ENCODE results near the gene CYTH1. TPM values are rescaled to one million over a fixed set of nuclear protein-coding genes. Genes with fewer than 3 reads are reported as not detected.

The CYTH1 gene
- total and polyA plus RNA-seq, 2 experiments from 2014 or later: 10.4 to 11.7 TPM

- in situ Hi-C loops (cut with MboI): loop anchor here (10.0 kb wide), 1 partner anchor 200 kb away; no protein-coding TSS in a partner anchor
- Histone ChIP-seq H3F3A (ENCODE audit: insufficient read depth) (no peaks in the 10 kb centered on the region; the same call in 1 of the 2 replicates), H3K4me1 (ENCODE audit: insufficient read depth) (peaks cover 4% of the 10 kb centered on the region; the same call in 1 of the 2 replicates), H3K27ac (no peak overlapping the region), H3K9me3 (ENCODE audit: low read depth) (no peaks in the 10 kb centered on the region), H3K4me3 (no peak overlapping the region), H3K36me3 (ENCODE audit: low read depth) (peaks cover 2% of the 10 kb centered on the region; the same call in 1 of the 2 replicates), H3K9me2 (ENCODE audit: insufficient read depth) (no peaks in the 10 kb centered on the region), H3K4me2 (ENCODE audit: unreplicated experiment) (no peak overlapping the region), H2AFZ (no peak overlapping the region), H4K20me1 (ENCODE audit: insufficient read depth) (no peaks in the 10 kb centered on the region), H3K27me3 (replicated peaks; ENCODE audit: insufficient read depth) (no peaks in the 10 kb centered on the region), H3K79me2 (ENCODE audit: insufficient read depth) (peaks cover 12% of the 10 kb centered on the region), H3K9ac (no peak overlapping the region)
- TF ChIP-seq EZH2 (IDR thresholded peaks at IDR 0.05; ENCODE audit: insufficient read depth, poor library complexity, severe bottlenecking): no peak
- TF ChIP-seq EZH2phosphoT487 (IDR thresholded peaks at IDR 0.05; ENCODE audit: insufficient read depth, low read depth): no peak
- 94 to 96% methylated on average over 4 of the region's 4 CpGs for WGBS, 2 experiments (ENCODE audit: low coverage in 1 of 2, low lambda C conversion rate in 2 of 2, missing lambda C conversion rate in 2 of 2)
- DNase-seq: no peak
Measured at GRCh38 chr17:78705071-78705470, 77.0 kb downstream of the CYTH1 start.

GRCh38 chr17:78704594-78704993, 77.5 kb downstream of the CYTH1 start:
- DNase-seq: no peak
- TF ChIP-seq EZH2phosphoT487 (IDR thresholded peaks at IDR 0.05; ENCODE audit: insufficient read depth, low read depth) (no peak), EZH2 (IDR thresholded peaks at IDR 0.05; ENCODE audit: insufficient read depth, poor library complexity, severe bottlenecking) (no peak)
- Histone ChIP-seq H3K36me3 (ENCODE audit: low read depth) (peaks cover 7% of the 10 kb centered on the region; the same call in 1 of the 2 replicates), H3K4me3 (no peak overlapping the region), H3K79me2 (ENCODE audit: insufficient read depth) (peaks cover 7% of the 10 kb centered on the region; the same call in 1 of the 2 replicates), H3K9me2 (ENCODE audit: insufficient read depth) (no peaks in the 10 kb centered on the region), H3K9ac (no peak overlapping the region), H2AFZ (no peak overlapping the region), H3K9me3 (ENCODE audit: low read depth) (no peaks in the 10 kb centered on the region), H3K27ac (no peak overlapping the region), H3K27me3 (replicated peaks; ENCODE audit: insufficient read depth) (no peaks in the 10 kb centered on the region), H3K4me1 (ENCODE audit: insufficient read depth) (peaks cover 4% of the 10 kb centered on the region; the same call in 1 of the 2 replicates), H3K4me2 (ENCODE audit: unreplicated experiment) (no peak overlapping the region), H3F3A (ENCODE audit: insufficient read depth) (no peaks in the 10 kb centered on the region; the same call in 1 of the 2 replicates), H4K20me1 (ENCODE audit: insufficient read depth) (no peaks in the 10 kb centered on the region)
- in situ Hi-C loops (cut with MboI): loop anchor here (10.0 kb wide), 1 partner anchor 200 kb away; no protein-coding TSS in a partner anchor
- 99 to 100% methylated on average over 3 of the region's 3 CpGs for WGBS, 2 experiments (ENCODE audit: low coverage in 1 of 2, low lambda C conversion rate in 2 of 2, missing lambda C conversion rate in 2 of 2)

GRCh38 chr17:78697554-78698343, 84.3 kb downstream of the CYTH1 start:
- Histone ChIP-seq H3F3A (ENCODE audit: insufficient read depth) (peaks cover 12% of the 10 kb centered on the region), H3K4me2 (ENCODE audit: unreplicated experiment) (peak overlapping the region; percentile 44), H3K9me3 (ENCODE audit: low read depth) (no peaks in the 10 kb centered on the region), H3K9me2 (ENCODE audit: insufficient read depth) (no peaks in the 10 kb centered on the region), H3K9ac (no peak overlapping the region), H3K27me3 (replicated peaks; ENCODE audit: insufficient read depth) (no peaks in the 10 kb centered on the region), H3K4me1 (ENCODE audit: insufficient read depth) (peaks cover 12% of the 10 kb centered on the region), H3K27ac (peak overlapping the region; percentile 25; the same call in 1 of the 2 replicates), H3K79me2 (ENCODE audit: insufficient read depth) (no peaks in the 10 kb centered on the region), H3K4me3 (no peak overlapping the region), H4K20me1 (ENCODE audit: insufficient read depth) (no peaks in the 10 kb centered on the region), H3K36me3 (ENCODE audit: low read depth) (peaks cover 8% of the 10 kb centered on the region), H2AFZ (no peak overlapping the region)
- peak; percentile 86 for DNase-seq
- in situ Hi-C loops (cut with MboI): no loop called here
- 83 to 87% methylated on average over 25 of the region's 25 CpGs for WGBS, 2 experiments (ENCODE audit: low coverage in 1 of 2, low lambda C conversion rate in 2 of 2, missing lambda C conversion rate in 2 of 2)
- no peak for TF ChIP-seq EZH2 (IDR thresholded peaks at IDR 0.05; ENCODE audit: insufficient read depth, poor library complexity, severe bottlenecking)
- TF ChIP-seq EZH2phosphoT487 (IDR thresholded peaks at IDR 0.05; ENCODE audit: insufficient read depth, low read depth): no peak

- Histone ChIP-seq H3F3A (ENCODE audit: insufficient read depth) (peaks cover 12% of the 10 kb centered on the region), H3K27me3 (replicated peaks; ENCODE audit: insufficient read depth) (no peaks in the 10 kb centered on the region), H3K36me3 (ENCODE audit: low read depth) (peaks cover 8% of the 10 kb centered on the region), H3K4me3 (no peak overlapping the region), H4K20me1 (ENCODE audit: insufficient read depth) (no peaks in the 10 kb centered on the region), H3K79me2 (ENCODE audit: insufficient read depth) (no peaks in the 10 kb centered on the region), H3K9ac (no peak overlapping the region), H3K4me1 (ENCODE audit: insufficient read depth) (peaks cover 12% of the 10 kb centered on the region), H3K9me3 (ENCODE audit: low read depth) (no peaks in the 10 kb centered on the region), H3K9me2 (ENCODE audit: insufficient read depth) (no peaks in the 10 kb centered on the region), H3K27ac (peak overlapping the region; percentile 25; the same call in 1 of the 2 replicates), H2AFZ (no peak overlapping the region), H3K4me2 (ENCODE audit: unreplicated experiment) (peak overlapping the region; percentile 44)
- 24 to 31% methylated on average over 2 of the region's 2 CpGs for WGBS, 2 experiments (ENCODE audit: low coverage in 1 of 2, low lambda C conversion rate in 2 of 2, missing lambda C conversion rate in 2 of 2)
- DNase-seq: peak; percentile 13
- in situ Hi-C loops (cut with MboI): no loop called here
- TF ChIP-seq EZH2 (IDR thresholded peaks at IDR 0.05; ENCODE audit: insufficient read depth, poor library complexity, severe bottlenecking) (no peak), EZH2phosphoT487 (IDR thresholded peaks at IDR 0.05; ENCODE audit: insufficient read depth, low read depth) (no peak)
Measured at GRCh38 chr17:78697122-78697521, 85.0 kb downstream of the CYTH1 start.

Data from GM23248 (cell line).